Spleen (tissue), 7 donors: ENCODE results near the gene CCNQ.

Experiments used
- CTCF ChIP-seq, 11 experiments: fragments of 200-600 bp in 7 of 11; fragments of 450-650 bp in 4 of 11; sonication (generic) in 4 of 11; IDR thresholded peaks in 8 of 11; conservative IDR thresholded peaks in 3 of 11; 1 replicate in 7 of 11; 2 replicates in 4 of 11; pipeline versions ENCODE4 v1.4.0 to v1.8.0; 2016 to 2021; ENCODE audit warnings: antibody characterized with exemption in 11 of 11, inconsistent platforms in 4 of 11, mild to moderate bottlenecking in 1 of 11
- POLR2AphosphoS5 ChIP-seq, 3 donors: sonication (generic); formaldehyde crosslinking; IDR thresholded peaks; one replicate each; pipeline ENCODE4 v1.5.1; 2017; ENCODE audit warnings: antibody characterized with exemption in 3 of 3
- donor health status: DM: no; HTN: no; CAD: no; lungs with moderate emphysema.
- donor health status: DM: no; HTN: no; CAD: no.
- donor health status: DM: no; HTN: no; CAD: no.

GRCh38 chrX:153585827-153586226 is 13.1 kb downstream of the CCNQ start:
- TF ChIP-seq CTCF (IDR thresholded peaks at IDR 0.05 in 8 of 11, conservative IDR thresholded peaks at IDR 0.05 in 3 of 11) (no peak), POLR2AphosphoS5 (IDR thresholded peaks at IDR 0.05) (no peak)
